NCI-H1930 (cell line): ENCODE results near the gene TLR2.
A peak's percentile ranks its signal among the peaks of the same experiment; 100 is the strongest.

ENCODE experiments used
- DNase-seq, 2 experiments: peaks; one replicate each; lab custom pipeline; 2025; lab: John Stamatoyannopoulos, UW

The TLR2 gene, protein sequence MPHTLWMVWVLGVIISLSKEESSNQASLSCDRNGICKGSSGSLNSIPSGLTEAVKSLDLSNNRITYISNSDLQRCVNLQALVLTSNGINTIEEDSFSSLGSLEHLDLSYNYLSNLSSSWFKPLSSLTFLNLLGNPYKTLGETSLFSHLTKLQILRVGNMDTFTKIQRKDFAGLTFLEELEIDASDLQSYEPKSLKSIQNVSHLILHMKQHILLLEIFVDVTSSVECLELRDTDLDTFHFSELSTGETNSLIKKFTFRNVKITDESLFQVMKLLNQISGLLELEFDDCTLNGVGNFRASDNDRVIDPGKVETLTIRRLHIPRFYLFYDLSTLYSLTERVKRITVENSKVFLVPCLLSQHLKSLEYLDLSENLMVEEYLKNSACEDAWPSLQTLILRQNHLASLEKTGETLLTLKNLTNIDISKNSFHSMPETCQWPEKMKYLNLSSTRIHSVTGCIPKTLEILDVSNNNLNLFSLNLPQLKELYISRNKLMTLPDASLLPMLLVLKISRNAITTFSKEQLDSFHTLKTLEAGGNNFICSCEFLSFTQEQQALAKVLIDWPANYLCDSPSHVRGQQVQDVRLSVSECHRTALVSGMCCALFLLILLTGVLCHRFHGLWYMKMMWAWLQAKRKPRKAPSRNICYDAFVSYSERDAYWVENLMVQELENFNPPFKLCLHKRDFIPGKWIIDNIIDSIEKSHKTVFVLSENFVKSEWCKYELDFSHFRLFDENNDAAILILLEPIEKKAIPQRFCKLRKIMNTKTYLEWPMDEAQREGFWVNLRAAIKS

GRCh38 chr4:153684182-153684970 is at the start of gene TLR2:
Gene TLR2, plus strand, starts transcription at chr4:153684280. Its CDS starts 18,628 bp downstream, at chr4:153702908.
- no peak for DNase-seq

DNA sequence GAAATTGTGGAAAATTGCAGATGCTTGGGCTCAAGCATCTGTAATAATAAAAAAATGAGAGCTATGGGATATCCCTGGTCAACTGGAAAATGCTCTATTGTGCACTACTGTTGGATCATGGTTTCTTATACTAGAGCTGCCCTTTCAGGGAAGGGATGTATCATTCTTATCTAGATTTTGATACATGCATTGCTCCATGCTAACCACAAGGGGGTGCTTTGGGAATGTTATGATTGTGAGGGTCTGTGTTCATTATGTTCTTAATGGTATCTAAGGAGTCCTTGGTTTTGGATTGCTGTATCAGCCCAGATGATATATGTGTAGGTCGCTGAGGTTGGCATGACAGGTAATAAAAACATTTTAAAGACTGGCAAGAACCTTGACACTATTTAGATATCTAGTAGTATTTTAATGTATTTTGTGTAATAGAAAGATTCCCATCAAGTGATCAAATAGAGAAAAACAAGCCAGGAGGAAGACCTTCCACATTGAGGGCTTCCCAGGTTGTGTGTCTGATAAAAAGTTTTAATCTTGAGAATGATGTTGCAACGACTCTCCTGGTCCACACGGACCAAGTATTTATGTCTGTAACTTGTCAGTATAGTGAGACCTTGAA is 49.2 kb upstream of the TLR2 start:
- peak in 1 of 2 experiments; percentile 19 for DNase-seq

DNA sequence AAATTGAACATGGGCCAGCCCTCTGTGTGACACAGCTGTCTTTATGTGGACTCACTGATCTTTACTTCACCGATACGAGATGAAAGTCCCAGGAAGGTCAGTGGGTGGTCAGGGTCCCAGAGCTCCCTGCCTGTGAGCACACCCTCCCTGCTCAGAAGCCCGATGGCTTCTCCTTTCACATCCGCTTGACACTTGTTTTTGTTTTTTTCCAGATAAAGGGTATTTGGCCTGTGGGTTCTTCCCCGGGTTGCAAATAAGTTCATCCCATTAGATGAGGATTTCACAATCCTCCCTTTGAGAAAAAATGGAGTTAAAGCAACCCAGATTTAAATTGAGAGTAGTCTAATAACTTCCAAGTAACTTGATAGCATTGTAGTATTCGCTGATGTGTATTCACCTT is 48.2 kb upstream of the TLR2 start:
- no peak for DNase-seq

- DNase-seq, result no peak
Measured at GRCh38 chr4:153637201-153637600, 46.9 kb upstream of the TLR2 start.

DNA sequence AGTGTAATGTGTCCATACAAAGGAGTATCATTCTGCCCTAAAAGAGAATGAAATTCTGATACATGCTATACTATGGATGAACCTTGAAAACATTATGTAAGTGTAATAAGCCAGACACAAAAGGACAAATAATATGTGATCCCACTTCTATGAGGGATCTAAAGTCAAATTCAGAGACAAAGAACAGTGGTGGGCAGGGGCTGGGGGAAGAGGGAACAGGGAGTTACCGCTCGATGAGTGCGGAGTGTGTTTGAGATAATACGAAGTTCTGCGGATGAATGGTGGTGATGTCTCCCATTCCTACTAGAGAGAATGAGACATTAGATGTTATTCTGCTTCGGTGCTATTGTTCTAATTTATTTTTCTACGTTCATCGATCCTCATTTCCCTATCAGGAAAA is 46.1 kb upstream of the TLR2 start:
- DNase-seq, result no peak

- DNase-seq, result no peak
Measured at GRCh38 chr4:153638999-153639398, 45.1 kb upstream of the TLR2 start.

GRCh38 chr4:153639833-153640802 is 44.0 kb upstream of the TLR2 start:
- DNase-seq, result no peak

GRCh38 chr4:153641532-153641931 is 42.5 kb upstream of the TLR2 start:
- no peak for DNase-seq

DNA sequence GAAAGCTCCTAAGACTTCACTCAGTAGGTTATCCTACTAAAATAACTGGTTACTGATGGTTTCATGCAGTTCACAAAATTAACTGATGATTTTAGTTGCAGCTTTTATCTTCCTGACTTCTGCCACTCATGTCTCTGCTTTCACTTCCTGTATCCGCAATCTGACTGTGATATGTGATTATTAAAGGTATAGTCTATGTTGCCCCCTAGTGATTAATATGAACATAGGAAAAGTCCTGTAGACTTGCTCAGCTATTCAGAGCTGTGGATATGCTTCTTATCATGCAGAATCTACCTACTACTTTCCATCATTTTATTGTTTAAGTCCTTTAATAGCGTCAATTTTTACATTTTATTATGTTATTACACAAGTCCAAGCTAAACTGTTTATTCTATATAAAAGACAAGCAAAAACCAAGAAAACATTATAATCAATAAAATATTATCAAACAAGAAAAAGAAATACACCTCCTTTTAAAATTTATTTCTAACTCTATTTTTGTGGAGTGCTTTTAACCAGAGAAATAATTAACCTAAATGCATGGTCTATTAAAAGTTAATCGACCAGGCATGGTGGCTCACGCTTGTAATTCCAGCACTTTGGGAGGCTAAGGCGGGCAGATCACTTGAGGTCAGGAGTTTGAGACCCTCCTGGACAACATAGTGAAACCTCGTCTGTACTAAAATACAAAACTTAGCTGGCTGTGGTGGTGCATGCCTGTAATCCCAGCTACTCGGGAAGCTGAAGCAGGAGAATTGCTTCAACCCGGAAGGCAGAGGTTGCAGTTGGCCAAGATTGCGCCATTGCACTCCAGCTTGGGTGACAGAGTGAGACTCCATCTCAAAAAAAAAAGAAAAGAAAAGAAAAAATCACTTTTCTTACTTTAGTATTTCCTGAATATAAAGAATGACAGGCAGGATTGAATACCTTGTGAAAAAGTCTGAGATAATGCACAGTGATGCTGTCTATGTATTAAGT is 40.4 kb upstream of the TLR2 start:
- peak; percentile 6 to 47 for DNase-seq

DNA sequence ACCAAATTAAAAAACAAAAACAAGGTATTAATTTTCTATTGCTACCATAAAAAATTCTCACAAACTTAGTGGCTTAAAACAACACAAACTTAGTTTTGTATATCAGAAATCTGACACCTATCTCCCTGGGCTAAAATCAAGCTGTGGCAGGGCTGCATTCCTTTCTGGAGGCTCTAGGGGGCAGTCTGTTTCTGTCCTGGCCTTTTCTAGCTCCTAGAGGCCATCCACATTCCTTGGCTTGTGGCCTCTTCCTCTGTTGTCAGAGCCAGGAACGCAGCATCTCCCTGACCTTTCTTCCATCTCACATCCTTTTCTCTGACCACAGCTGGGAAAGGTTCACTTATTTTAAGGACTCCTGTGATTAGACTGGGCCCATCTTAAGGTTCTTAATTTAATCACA is 38.9 kb upstream of the TLR2 start:
- DNase-seq, result no peak

GRCh38 chr4:153646261-153646660 is 37.8 kb upstream of the TLR2 start:
- no peak for DNase-seq

GRCh38 chr4:153646978-153647377 is 37.1 kb upstream of the TLR2 start:
- no peak for DNase-seq

DNA sequence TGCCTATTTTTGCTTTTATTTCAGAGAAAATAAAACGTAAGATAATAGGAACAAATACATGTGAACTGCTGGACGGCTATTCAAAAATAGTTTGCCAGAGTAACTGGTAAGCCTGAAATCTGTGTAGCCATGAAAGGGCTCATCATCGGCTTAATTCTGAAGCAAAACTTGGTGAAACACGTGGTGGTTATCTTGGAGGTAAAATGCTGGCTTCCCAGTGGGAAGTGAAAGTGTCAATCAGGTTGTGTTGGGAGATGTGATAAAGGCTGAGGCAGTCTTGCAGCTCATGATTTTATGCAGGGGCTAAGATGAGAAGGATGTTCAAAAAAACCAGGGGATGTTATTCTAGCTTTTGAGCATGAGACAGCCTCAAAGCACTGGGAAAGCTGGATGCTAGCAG is 36.1 kb upstream of the TLR2 start:
- no peak for DNase-seq

DNA sequence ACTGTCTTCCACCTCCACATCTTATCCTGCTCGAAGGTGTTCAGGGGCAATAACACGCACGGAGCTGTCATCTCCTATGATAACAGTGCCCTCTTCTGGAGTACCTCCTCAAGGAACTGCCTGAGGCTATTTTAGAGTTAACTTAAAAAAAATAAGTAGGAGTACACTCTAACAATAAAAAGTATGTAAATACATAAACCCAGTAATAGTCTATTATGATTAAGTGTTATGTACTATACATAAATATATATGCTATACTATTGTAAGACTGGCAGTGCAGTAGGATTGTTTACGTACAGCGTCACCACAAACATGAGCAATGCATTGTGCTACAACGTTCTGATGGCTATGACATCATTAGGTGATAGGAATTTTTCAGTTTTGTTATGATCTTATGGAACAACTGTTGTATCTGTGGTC is 34.5 kb upstream of the TLR2 start:
- DNase-seq, result peak in 1 of 2 experiments; percentile 2

DNA sequence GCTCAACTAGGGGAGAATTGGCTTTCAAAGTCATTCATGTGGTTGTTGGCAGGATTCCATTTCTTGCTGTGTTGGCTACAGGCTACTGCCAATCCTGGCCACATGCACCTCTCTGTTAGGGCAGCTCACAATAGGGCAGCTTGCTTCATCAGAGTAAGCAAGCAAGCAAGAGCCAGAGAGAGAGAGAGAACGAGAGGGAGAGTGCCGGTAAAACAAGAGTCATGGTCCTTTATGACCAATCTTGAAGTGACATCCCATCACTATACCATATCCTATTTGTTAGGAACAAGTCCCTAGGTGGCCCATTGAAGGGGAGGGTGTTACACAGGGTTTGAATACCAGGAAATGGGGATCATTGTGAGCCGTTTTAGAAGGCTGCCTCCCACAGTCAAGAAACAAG is 33.0 kb upstream of the TLR2 start:
- no peak for DNase-seq

GRCh38 chr4:153651587-153651986 is 32.5 kb upstream of the TLR2 start:
- DNase-seq, result no peak

DNA sequence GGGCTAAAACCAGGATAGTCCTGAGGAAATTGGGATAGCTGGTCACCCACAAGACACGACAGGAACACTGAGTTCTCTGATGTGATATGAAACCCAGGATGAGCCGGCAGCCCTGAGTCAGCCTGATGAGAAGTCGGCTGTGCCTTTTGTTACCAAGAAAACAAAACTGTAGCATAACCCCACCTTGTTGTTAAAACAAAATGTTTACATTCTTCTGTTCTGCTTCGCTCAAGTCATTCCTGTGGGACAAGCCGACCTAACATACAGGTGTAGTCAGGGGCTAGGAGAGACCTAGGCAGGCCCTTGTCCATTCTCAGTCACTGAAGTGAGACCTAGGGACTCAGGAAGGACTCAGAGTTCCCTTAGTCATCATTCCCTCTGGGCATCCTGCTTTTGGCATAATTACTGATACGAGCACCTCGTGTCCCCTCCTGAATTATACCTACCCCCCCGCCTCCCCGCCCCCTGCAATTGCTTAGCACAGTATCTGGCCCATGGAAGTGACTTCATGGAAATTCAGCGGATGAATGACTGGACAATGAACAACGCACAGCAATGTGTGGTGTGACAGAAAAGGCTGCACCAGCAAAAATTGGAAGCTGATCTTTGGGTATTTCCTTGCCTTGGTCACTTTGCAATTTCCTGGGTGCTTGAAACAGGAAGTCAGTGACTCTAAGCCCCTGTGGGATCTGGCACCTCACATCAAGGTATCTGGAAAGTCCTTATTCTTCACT is 31.9 kb upstream of the TLR2 start:
- DNase-seq, result no peak

DNA sequence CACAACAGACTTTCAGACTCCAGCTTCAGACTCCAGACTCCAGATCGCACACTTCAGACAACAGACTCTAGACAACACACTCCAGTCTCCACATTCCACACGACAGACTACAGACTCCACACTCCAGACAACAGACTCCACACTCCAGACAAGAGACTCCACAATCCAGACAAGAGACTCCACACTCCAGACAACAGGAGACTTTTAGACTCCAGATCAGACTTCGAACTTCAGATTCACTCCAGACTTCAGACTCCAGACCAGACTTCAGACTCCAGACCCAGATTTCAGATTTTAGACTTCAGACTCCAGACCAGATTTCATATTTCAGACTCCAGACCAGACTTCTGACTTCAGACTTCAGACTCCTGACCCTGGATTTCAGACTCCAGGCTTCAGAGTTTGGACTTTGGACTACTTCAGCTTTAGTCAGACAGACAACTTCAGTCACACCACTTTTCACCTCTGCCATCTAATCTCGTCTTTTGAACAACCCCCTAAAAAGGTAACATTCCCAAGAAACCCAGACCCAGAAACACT is 29.0 kb upstream of the TLR2 start:
- DNase-seq, result no peak

- DNase-seq, result no peak
Measured at GRCh38 chr4:153655928-153656327, 28.2 kb upstream of the TLR2 start.
